Mononuclear cell (primary cell): Measurements from ENCODE around the gene STIM1. TPM values are rescaled to one million over a fixed set of nuclear protein-coding genes. Genes with fewer than 3 reads are reported as not detected.

Experiments
- H3K27me3 ChIP-seq: 2 replicates; pipeline ENCODE4 v1.6.0; 2011; ENCODE audit warnings: low read length, control low read depth; ENCODE audit not compliant: insufficient read depth
- H3K4me1 ChIP-seq: 2 replicates; pipeline ENCODE4 v1.5.1; 2011; ENCODE audit warnings: mild to moderate bottlenecking, low read length, control low read depth; ENCODE audit not compliant: insufficient read depth
- H3K4me3 ChIP-seq: 2 replicates; pipeline ENCODE4 v1.5.1; 2011; ENCODE audit warnings: mild to moderate bottlenecking, low read length, moderate library complexity
- H3K9me3 ChIP-seq: 2 replicates; pipeline ENCODE4 v1.5.1; 2011; ENCODE audit warnings: low read depth, mild to moderate bottlenecking, control low read depth, low read length
- total RNA-seq: library from RNA; depleted of rRNA; stranded (reverse); fragments of >200 nt; gene quantifications from one replicate; pipeline ENCODE4 v1.2.3, GENCODE V29; 2012

The STIM1 gene
- total RNA-seq, 1 donor = 55.8 TPM

- Histone ChIP-seq H3K9me3 (no peaks in the 10 kb centered on the region), H3K4me3 (no peak overlapping the region), H3K27me3 (no peaks in the 10 kb centered on the region), H3K4me1 (peaks cover 21% of the 10 kb centered on the region)
These were observed 71.1 kb downstream of the STIM1 start for GRCh38 chr11:3926458-3927095.

GRCh38 chr11:3927129-3927796, 71.8 kb downstream of the STIM1 start:
- no peaks in the 10 kb centered on the region for H3K27me3 ChIP-seq
- peaks cover 17% of the 10 kb centered on the region for H3K4me1 ChIP-seq
- H3K4me3 ChIP-seq = no peak overlapping the region
- no peaks in the 10 kb centered on the region for H3K9me3 ChIP-seq

- H3K4me1 ChIP-seq = peaks cover 37% of the 10 kb centered on the region
- no peaks in the 10 kb centered on the region for H3K27me3 ChIP-seq
- no peak overlapping the region for H3K4me3 ChIP-seq
- no peaks in the 10 kb centered on the region for H3K9me3 ChIP-seq
These were observed 73.8 kb downstream of the STIM1 start for GRCh38 chr11:3929232-3929631.

GRCh38 chr11:3929649-3930048, 74.2 kb downstream of the STIM1 start:
- Histone ChIP-seq H3K4me1 (peaks cover 40% of the 10 kb centered on the region), H3K4me3 (no peak overlapping the region), H3K27me3 (no peaks in the 10 kb centered on the region), H3K9me3 (no peaks in the 10 kb centered on the region)

- Histone ChIP-seq H3K4me1 (peaks cover 44% of the 10 kb centered on the region), H3K9me3 (no peaks in the 10 kb centered on the region), H3K27me3 (no peaks in the 10 kb centered on the region), H3K4me3 (no peak overlapping the region)
These were observed 77.2 kb downstream of the STIM1 start for GRCh38 chr11:3932698-3933097.

GRCh38 chr11:3933165-3933628, 77.7 kb downstream of the STIM1 start:
- Histone ChIP-seq H3K27me3 (no peaks in the 10 kb centered on the region), H3K4me3 (no peak overlapping the region), H3K4me1 (peaks cover 44% of the 10 kb centered on the region), H3K9me3 (no peaks in the 10 kb centered on the region)

- Histone ChIP-seq H3K27me3 (no peaks in the 10 kb centered on the region), H3K4me1 (peaks cover 32% of the 10 kb centered on the region), H3K4me3 (no peak overlapping the region), H3K9me3 (no peaks in the 10 kb centered on the region)
These were observed 79.2 kb downstream of the STIM1 start for GRCh38 chr11:3934658-3935057.

GRCh38 chr11:3936517-3936916, 81.1 kb downstream of the STIM1 start:
- Histone ChIP-seq H3K4me3 (no peak overlapping the region), H3K4me1 (peaks cover 30% of the 10 kb centered on the region), H3K27me3 (no peaks in the 10 kb centered on the region), H3K9me3 (no peaks in the 10 kb centered on the region)

GRCh38 chr11:3939211-3939610, 83.7 kb downstream of the STIM1 start:
- Histone ChIP-seq H3K27me3 (no peaks in the 10 kb centered on the region), H3K4me3 (no peak overlapping the region), H3K4me1 (peaks cover 36% of the 10 kb centered on the region), H3K9me3 (no peaks in the 10 kb centered on the region)

GRCh38 chr11:3939651-3940190, 84.3 kb downstream of the STIM1 start:
- H3K9me3 ChIP-seq = no peaks in the 10 kb centered on the region
- H3K4me1 ChIP-seq = peaks cover 36% of the 10 kb centered on the region
- no peaks in the 10 kb centered on the region for H3K27me3 ChIP-seq
- H3K4me3 ChIP-seq = no peak overlapping the region

GRCh38 chr11:3942160-3942955, 86.9 kb downstream of the STIM1 start:
- Histone ChIP-seq H3K9me3 (no peaks in the 10 kb centered on the region), H3K4me3 (no peak overlapping the region), H3K4me1 (peaks cover 55% of the 10 kb centered on the region), H3K27me3 (no peaks in the 10 kb centered on the region)

GRCh38 chr11:3942956-3943497, 87.6 kb downstream of the STIM1 start:
- Histone ChIP-seq H3K27me3 (no peaks in the 10 kb centered on the region), H3K9me3 (no peaks in the 10 kb centered on the region), H3K4me1 (peaks cover 62% of the 10 kb centered on the region), H3K4me3 (no peak overlapping the region)

GRCh38 chr11:3944198-3944597, 88.7 kb downstream of the STIM1 start:
- Histone ChIP-seq H3K27me3 (no peaks in the 10 kb centered on the region), H3K9me3 (no peaks in the 10 kb centered on the region), H3K4me1 (peaks cover 72% of the 10 kb centered on the region), H3K4me3 (no peak overlapping the region)

- no peaks in the 10 kb centered on the region for H3K9me3 ChIP-seq
These were observed 91.1 kb downstream of the STIM1 start for GRCh38 chr11:3946455-3947017.

More at GRCh38 chr11:3946455-3947017, 91.1 kb downstream of the STIM1 start:
- no peaks in the 10 kb centered on the region for H3K27me3 ChIP-seq
- H3K4me1 ChIP-seq = peaks cover 95% of the 10 kb centered on the region
- no peak overlapping the region for H3K4me3 ChIP-seq
